Skeletal muscle satellite cell (primary cell): ENCODE results near the gene C1QA.

Source experiments
- H3K27me3 ChIP-seq: 2 replicates; pipeline ENCODE4 v1.7.0; 2013; ENCODE audit warnings: low read length; ENCODE audit not compliant: control insufficient read depth, insufficient read depth
- H3K36me3 ChIP-seq: 2 replicates; pipeline ENCODE4 v1.7.0; 2013; ENCODE audit warnings: mild to moderate bottlenecking, control low read depth, low read length; ENCODE audit not compliant: insufficient read depth
- H3K4me1 ChIP-seq: 2 replicates; pipeline ENCODE4 v1.7.0; 2013; ENCODE audit warnings: low read length; ENCODE audit not compliant: control insufficient read depth, insufficient read depth
- H3K4me2 ChIP-seq: 2 replicates; pipeline ENCODE4 v1.7.0; 2013; ENCODE audit warnings: mild to moderate bottlenecking, low read length
- H3K4me3 ChIP-seq: 2 replicates; pipeline ENCODE4 v1.7.0; 2013; ENCODE audit warnings: low read length
- H3K9ac ChIP-seq: 2 replicates; pipeline ENCODE4 v1.7.0; 2013; ENCODE audit warnings: mild to moderate bottlenecking, low read depth, low read length, moderate library complexity
- H3K9me3 ChIP-seq: replicated peaks from 2 replicates; pipeline ENCODE4 v1.7.0; 2013; ENCODE audit warnings: mild to moderate bottlenecking, control low read depth, low read length

Gene C1QA

GRCh38 chr1:22645931-22646330 lies 9.5 kb downstream of the C1QA start:
- no peak overlapping the region for H3K4me3 ChIP-seq
- no peaks in the 10 kb centered on the region for H3K36me3 ChIP-seq
- H3K9me3 ChIP-seq: no peaks in the 10 kb centered on the region
- no peaks in the 10 kb centered on the region for H3K4me1 ChIP-seq
- peaks cover 45% of the 10 kb centered on the region for H3K27me3 ChIP-seq
- H3K9ac ChIP-seq: no peak overlapping the region
- no peak overlapping the region for H3K4me2 ChIP-seq

GRCh38 chr1:22646384-22646783 lies 10.0 kb downstream of the C1QA start:
- Histone ChIP-seq H3K4me3 (no peak overlapping the region), H3K36me3 (no peaks in the 10 kb centered on the region), H3K27me3 (peaks cover 42% of the 10 kb centered on the region), H3K9me3 (no peaks in the 10 kb centered on the region), H3K9ac (no peak overlapping the region), H3K4me1 (no peaks in the 10 kb centered on the region), H3K4me2 (no peak overlapping the region)

GRCh38 chr1:22650089-22650693 lies 13.8 kb downstream of the C1QA start:
- Histone ChIP-seq H3K4me2 (no peak overlapping the region), H3K27me3 (peaks cover 69% of the 10 kb centered on the region), H3K4me1 (no peaks in the 10 kb centered on the region), H3K4me3 (no peak overlapping the region), H3K9me3 (no peaks in the 10 kb centered on the region), H3K9ac (no peak overlapping the region), H3K36me3 (no peaks in the 10 kb centered on the region)

DNA sequence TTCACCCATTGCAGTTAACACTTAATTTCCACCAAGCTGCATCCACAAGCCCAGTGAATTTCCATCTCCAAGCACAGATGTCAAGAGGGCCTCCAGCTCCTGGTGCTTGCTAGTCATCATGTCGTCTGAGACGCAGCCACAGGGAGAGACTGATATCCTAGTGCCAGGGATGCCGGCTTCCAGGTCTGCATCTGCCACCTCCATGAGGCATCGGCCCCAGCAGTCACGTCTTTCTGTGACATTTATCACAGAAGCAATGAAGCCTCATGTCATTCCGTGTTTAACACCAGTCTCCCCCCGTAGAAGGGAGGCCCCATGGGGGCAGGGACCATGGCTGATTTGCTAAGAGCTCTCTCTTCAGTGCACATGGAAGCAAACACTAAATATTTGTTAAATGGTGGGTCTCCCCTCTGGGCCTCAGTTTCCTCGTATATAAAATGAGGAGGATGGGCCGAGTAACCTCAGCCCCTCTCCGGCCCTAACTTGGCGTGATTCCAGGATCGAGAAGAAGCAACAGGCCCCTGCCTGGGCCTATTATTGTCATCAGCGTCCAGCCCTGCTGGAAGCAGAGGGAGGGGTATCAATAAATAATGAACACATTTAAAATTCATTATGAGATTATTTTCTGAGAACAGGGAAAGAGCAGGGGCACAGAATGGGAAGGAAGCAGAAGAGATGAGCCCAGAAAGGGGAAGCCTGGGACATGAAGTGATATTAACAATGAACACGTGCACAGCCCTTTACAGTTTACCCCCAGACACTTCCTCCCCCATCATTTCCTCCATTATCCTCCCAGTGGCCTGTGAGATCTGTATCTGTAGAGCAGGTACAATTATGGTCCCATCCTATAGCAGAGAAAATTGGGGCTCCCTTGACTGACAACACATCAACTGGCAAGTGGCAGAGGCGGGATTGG lies 15.8 kb downstream of the C1QA start:
- H3K9me3 ChIP-seq: no peaks in the 10 kb centered on the region
- no peaks in the 10 kb centered on the region for H3K36me3 ChIP-seq
- H3K4me1 ChIP-seq: no peaks in the 10 kb centered on the region
- no peak overlapping the region for H3K4me3 ChIP-seq
- no peak overlapping the region for H3K4me2 ChIP-seq
- H3K27me3 ChIP-seq: peaks cover 74% of the 10 kb centered on the region
- H3K9ac ChIP-seq: no peak overlapping the region

DNA sequence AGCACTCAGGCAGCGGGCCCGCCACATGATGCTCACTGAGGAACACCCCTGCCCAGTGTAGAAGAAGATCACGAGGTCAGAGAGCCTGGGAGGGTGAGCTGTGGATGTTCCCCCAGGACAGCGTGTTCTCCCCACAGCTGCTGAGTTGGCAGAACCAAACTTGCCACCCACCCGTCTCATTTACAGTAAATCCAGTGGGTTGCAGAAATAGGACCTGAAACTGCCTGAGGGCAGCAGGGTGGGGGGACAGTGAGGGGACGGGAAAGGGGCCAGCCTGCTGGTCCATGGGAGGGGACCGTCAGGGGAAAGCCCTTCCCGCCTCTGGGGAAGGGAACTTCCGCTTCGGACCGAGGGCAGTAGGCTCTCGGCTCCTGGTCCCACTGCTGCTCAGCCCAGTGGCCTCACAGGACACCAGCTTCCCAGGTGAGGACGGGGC lies 16.5 kb downstream of the C1QA start, which contains the start of gene C1QB:
Gene C1QB, plus strand, starts transcription at position 356 of the 436 bp plus-strand sequence. CDS start 6,227 bp downstream, outside the sequence.
- Histone ChIP-seq H3K4me2 (no peak within 1 kb of the TSS), H3K36me3 (no peaks in the 10 kb centered on the region), H3K27me3 (peaks cover 76% of the 10 kb centered on the region), H3K9ac (no peak within 1 kb of the TSS), H3K4me1 (no peaks in the 10 kb centered on the region), H3K9me3 (no peaks in the 10 kb centered on the region), H3K4me3 (no peak within 1 kb of the TSS)

DNA sequence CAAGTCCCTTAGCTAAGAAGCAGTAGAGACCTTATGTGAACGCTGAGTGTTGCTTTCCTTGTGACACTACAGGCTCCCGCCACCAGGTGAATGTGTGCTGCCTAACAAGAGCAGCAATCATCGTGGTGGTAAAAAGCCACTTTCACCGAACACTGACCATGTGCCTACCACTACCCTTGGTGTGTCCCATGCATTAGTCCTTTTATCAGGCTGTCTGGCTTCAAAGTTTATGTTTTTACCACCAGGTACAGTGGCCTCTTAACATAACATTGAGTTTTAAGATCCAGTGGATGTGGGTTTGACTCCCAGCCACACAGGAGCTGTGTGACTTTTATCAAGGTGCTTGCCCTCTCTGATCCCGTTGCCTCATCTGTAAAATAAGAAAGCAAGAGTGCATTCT lies 18.3 kb downstream of the C1QA start:
- Histone ChIP-seq H3K4me3 (no peak overlapping the region), H3K27me3 (peaks cover 80% of the 10 kb centered on the region), H3K4me1 (no peaks in the 10 kb centered on the region), H3K9me3 (no peaks in the 10 kb centered on the region), H3K4me2 (no peak overlapping the region), H3K9ac (no peak overlapping the region), H3K36me3 (no peaks in the 10 kb centered on the region)

DNA sequence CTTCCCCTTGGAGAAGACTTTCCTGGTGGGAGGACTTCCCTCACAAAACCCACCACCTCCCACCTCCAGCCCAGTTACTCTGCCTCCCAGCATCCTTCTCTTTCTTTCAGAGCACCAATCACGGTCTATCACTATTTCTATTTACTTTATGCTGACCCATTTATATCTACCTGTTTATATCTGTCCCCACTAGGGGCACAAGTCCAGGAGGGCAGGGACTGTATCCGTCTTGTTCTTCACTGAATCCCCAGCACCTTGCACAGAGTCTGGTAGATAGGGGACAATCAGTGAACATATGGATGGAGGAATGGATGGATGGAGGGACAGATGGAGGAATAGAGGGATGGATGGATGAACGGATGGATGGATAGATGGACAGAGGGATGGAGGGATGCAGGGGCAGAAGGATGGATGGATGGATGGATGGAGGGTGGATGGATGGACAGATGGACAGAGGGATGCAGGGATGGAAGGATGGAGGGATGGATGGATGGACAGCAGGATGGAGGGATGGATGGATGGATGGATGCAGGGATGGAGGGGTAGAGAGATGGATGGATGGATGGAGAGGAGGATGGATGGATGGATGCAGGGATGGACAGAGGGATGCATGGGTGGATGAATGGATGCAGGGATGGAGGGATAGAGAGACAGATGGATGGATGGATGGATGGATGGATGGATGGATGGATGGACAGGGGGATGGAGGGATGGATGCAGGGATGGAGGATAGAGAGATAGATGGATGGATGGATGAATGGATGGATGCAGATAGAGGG lies 22.1 kb downstream of the C1QA start:
- Histone ChIP-seq H3K4me3 (no peak overlapping the region), H3K9me3 (no peaks in the 10 kb centered on the region), H3K9ac (no peak overlapping the region), H3K36me3 (no peaks in the 10 kb centered on the region), H3K4me2 (no peak overlapping the region), H3K4me1 (no peaks in the 10 kb centered on the region), H3K27me3 (peaks cover 83% of the 10 kb centered on the region)

GRCh38 chr1:22660716-22661241 lies 24.4 kb downstream of the C1QA start:
- Histone ChIP-seq H3K4me3 (no peak overlapping the region), H3K27me3 (peaks cover 75% of the 10 kb centered on the region), H3K36me3 (no peaks in the 10 kb centered on the region), H3K9me3 (no peaks in the 10 kb centered on the region), H3K4me1 (no peaks in the 10 kb centered on the region), H3K4me2 (no peak overlapping the region), H3K9ac (no peak overlapping the region)

- H3K4me1 ChIP-seq: no peaks in the 10 kb centered on the region
- no peak overlapping the region for H3K9ac ChIP-seq
- peaks cover 69% of the 10 kb centered on the region for H3K27me3 ChIP-seq
- H3K4me2 ChIP-seq: no peak overlapping the region
- no peak overlapping the region for H3K4me3 ChIP-seq
- H3K9me3 ChIP-seq: no peaks in the 10 kb centered on the region
- H3K36me3 ChIP-seq: no peaks in the 10 kb centered on the region
These were observed 25.5 kb downstream of the C1QA start for GRCh38 chr1:22661880-22662279.

DNA sequence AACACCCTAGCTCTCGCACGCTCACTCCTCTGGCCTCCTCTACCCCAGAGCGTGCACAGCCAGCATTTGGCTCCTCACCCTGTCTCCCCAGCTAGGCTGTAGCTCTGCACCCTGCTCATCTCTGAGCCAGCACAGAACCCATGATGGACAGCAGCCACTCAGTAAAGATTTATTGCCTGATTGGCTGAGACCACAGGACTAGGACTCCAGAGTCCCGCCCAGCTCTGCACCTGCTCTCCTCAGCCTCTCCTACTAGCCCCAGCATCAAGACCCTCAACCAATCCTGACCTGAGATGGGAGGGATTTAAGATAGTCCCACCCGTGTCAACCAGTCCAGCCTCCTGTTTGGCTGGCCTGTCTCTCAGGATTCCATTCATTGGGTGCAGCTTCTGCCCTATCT lies 25.9 kb downstream of the C1QA start:
- Histone ChIP-seq H3K9ac (no peak overlapping the region), H3K36me3 (no peaks in the 10 kb centered on the region), H3K4me2 (no peak overlapping the region), H3K27me3 (peaks cover 69% of the 10 kb centered on the region), H3K4me1 (no peaks in the 10 kb centered on the region), H3K9me3 (no peaks in the 10 kb centered on the region), H3K4me3 (no peak overlapping the region)

GRCh38 chr1:22662986-22663408 lies 26.6 kb downstream of the C1QA start:
- no peak overlapping the region for H3K4me2 ChIP-seq
- H3K9me3 ChIP-seq: no peaks in the 10 kb centered on the region
- H3K4me1 ChIP-seq: no peaks in the 10 kb centered on the region
- peaks cover 69% of the 10 kb centered on the region for H3K27me3 ChIP-seq
- no peak overlapping the region for H3K4me3 ChIP-seq
- no peaks in the 10 kb centered on the region for H3K36me3 ChIP-seq
- H3K9ac ChIP-seq: no peak overlapping the region
